HG02870 (cell line): ENCODE results near the gene YY1.
"Not testable (repeated sequence)": the region's sequence is repeated elsewhere in the genome, so short reads cannot be mapped to it uniquely, and the experiment has no call there.

Experiments
- ATAC-seq: cut with Tn5 transposase; IDR thresholded peaks from one replicate; pipeline ENCODE4 v1.9.1; 2021; ENCODE audit warnings: mild to moderate bottlenecking, moderate library complexity; ENCODE audit not compliant: unreplicated experiment

Gene YY1

DNA sequence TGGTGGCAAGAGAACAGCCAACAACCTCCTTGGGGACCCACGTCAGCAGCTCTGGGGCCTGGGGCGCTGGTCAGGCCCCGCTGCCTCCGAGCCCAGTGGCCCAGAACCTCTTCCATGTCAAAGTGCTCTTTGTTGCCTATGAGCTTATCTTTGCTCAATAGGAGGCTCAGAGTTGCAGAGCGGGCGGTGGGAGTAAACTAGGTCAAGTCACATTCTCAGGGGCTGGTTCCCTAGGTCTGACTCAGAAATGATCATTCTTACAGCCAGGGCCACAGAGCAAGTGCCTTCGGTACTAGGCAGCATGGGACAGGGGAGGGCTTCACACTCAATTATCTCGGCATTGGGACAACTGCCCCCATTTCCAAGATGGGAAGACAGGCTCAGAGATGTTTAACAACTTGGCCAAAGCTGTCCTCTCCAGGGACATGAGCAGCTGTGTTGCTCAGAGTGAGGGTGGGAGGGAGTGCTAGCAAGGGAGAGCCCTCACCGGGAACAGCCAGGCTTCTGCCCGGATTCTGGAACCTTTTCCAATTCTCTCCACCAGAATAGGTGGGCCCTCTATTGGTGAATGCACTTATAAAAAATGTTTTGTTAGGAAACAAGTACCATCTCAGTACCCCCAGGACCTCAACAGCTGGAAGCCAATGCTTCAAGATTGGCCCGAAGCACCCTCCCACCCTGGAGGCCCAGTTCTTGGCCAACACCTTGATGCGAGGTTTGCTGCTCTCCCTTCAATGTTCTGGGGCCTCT is 55.4 kb downstream of the YY1 start:
- ATAC-seq, result no peak

DNA sequence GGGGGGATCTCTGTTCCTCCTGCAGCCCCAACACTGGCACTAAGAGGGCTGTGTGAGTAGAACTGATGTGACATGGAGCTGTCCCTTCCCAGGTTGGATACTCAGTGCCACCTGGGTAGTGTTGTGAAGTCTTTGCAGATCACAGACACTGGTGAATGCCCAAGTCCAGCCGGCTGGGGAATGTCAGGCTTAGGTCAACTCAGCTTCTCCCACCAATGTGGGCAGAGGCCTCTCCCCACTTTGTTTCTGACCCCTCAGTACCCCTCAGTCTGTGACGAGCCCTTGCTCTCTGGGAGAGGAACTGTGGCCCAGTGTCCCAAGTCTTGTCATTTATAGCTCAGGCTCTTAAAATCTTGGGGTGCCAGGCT is 56.0 kb downstream of the YY1 start:
- ATAC-seq, result no peak

DNA sequence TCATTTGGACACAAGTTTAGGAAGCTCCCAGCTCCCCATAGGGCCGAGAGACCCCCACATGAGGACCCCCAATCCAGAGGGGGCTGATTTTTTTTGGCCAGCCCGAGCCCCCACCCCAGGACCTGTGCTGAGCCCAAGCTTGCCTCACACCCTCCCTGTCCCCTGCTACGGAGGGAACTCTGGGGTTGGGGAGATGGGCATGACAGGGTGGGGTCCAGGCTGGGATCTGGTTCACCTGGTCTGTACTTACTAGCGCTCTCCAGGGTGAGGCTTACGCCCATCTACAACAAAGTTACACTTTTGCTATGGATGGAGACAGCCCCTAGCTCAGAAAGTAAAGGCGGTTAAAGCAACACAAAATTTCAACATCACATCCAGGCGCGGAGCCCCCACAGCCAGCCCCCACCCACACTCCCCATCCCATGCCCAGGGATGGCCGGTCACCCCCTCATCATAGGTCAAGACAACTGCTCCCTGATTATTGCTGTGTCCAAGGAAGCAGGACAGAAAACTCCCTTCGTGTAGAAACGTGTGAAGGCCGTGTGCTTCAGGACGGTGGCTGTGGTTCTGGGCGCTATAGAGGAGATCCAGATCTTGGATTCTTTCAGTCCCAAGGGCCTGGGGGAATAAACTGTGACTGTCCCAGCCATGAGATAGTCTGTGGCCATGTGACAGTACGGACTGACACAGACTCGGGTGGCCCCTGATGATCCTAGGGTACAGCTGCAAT is 56.6 kb downstream of the YY1 start:
- no peak for ATAC-seq

DNA sequence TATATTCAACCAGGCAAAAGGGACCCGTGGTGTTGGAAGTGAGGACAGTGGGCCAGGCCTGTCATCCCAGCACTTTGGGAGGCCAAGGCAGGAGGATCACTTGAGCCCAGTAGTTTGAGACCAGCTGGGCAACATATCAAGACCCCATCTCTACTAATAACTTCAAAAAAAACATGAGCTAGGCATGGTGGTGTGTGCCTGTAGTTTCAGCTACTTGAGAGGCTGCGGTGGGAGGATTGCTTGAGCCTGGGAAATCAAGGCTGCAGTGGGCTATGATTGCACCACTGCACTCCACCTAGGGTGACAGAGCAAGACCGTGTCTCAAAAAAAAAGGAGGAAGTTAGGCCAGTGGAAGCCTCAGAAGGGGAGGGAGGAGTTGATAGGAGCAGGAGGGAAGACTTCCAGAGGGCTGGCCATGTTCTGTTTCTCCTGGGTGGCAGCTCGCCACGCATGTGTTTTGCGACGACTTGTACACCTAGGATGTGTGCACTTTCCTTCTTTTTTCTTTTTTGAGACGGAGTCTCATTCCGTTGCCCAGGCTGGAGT is 57.2 kb downstream of the YY1 start:
- ATAC-seq, result no peak

DNA sequence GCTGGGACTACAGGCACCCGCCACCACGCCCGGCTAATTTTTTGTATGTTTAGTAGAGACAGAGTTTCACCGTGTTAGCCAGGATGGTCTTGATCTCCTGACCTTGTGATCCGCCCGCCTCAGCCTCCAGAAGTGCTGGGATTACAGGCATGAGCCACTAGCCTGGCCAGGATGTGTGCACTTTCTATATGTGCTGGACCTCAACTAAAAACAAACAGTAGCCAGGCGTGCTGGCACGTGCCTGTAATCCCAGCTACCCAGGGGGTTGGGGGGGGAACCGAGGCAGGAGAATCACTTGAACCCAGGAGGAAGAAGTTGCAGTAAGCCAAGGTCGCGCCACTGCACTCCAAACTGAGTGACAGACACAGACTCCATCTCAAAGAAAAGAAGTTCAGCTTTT is 57.8 kb downstream of the YY1 start:
- not testable (repeated sequence) for ATAC-seq

DNA sequence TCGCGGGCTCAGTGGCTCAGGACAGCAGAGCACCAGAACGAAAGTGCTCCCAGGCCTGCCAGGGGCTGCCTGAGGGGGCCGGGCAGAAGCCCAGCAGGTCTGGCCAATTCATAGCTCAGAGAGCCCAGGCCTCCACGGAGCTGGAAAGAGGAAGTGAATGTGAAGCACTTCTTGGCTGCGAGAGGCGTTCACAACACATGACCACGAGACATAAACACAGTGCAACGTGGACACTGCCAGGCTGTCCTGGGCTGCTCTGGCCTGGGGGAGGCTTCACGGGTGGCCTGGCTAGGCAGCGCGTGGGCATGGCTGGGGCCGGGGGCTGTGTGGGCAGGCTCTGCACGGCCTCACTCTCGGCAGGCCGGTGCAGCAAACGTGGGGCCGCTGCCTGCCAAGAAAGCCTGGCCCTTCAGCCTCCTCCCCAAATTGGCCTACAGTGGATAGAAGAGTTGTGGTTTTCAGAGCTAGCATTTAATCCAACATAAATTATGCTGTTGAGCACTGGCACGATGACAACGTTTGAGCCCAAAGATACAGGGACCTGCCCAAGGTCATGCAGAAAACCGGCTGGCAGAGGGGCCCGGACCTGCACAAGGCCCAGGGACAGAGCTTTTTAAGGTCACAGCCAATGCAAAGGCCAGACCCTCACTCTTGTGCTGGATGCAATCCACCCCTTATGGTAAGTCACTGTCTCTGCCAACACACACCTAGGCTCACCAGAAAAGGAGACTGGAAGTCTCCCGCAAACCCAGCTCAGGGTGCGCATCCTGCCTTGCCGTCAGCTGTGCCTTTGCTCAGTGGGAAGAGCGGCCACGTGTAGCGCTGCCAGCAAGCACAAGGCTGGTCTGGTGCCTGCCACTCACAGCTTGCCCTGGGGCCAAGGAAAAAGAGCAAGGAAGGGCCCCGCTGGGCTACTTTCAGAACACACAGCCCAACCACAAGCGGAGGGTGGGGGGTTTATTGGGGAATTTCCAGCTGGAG is 58.7 kb downstream of the YY1 start:
- peak; percentile 82 for ATAC-seq

DNA sequence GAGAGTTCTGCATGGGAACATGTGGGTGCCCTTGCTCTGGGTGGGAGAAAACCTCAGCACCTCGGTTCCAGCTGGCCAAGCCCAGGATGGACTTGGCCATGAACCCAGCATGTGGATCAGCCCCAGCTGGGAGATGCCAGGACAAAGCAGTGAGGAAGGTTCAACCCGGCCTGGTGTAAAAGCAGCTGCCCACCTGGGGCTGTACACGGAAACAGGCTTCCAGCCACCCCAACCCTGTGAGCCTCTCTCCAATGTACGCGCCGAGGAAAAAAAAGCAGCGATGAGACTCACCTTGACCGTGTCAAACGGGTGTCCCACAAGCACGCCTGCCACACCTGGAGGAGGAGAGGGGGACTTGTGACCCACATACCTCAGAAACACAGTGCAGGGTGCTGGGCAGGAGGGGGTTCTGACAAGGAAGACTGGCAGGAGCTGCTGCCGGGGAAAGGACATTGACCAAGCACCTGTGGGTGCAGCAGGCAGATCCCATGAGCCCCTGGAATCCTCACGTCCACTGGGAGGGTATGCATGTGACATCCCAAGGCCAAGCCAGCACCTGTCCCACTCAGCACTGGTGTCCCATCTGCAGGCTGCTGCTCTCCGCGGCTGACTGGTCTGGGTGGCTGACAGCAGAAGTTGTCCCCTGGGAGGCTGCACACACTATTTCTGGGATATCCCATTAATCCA is 59.8 kb downstream of the YY1 start:
- ATAC-seq, result no peak

DNA sequence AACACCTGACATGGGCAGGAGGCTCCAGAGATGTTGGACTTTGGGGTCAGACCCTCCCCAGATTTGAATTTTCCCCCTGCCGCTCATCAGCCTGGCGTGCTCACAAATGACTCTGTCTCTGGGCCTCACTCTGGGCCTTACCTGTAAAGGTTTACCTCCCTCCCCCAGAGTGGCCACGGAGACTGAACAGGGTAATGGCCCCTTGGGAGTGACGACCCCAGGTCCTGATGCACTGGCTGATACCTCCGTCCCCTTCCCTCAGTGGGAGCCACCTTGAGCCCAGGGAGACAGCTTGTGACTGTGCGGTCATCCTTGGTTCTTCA is 60.3 kb downstream of the YY1 start:
- ATAC-seq, result no peak

DNA sequence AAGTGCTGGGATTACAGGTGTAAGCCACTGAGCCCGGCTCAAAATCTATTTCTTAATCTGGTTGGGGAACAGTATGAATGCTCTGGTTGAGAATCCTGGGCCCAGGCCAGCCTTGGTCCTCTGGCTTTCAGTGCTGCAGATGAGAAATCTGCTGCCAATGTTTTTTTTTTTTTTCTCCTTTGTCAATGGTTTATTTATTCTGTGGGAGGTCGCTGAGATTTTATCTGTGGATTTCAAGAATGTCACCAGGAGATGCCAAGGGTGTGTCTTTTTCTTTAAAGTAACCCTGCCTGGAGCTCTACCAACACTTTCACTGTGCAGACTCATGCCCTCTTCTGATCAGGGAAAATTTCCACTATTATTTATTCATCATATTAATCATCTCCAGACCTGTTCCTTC is 63.7 kb downstream of the YY1 start:
- ATAC-seq, result no peak

DNA sequence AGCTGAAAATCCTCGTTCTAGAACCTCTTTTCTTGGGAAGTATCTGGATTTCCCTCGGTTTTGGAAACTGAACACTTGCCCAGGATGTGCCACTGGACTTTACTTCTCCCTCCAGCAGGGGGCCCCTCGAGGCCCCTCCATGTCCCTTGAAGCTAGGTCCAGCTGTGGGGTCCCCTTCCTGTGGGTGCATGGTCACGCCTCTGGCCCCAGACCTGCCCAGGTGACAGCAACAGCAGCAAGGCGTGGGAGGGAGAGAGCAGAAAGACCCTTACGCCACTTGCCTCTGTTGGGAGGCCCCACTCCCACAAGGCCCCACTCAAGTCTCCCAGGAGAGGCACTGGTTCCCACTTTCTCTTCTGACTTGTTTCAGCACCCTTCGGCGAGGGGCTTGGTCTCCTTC is 64.2 kb downstream of the YY1 start:
- no peak for ATAC-seq

DNA sequence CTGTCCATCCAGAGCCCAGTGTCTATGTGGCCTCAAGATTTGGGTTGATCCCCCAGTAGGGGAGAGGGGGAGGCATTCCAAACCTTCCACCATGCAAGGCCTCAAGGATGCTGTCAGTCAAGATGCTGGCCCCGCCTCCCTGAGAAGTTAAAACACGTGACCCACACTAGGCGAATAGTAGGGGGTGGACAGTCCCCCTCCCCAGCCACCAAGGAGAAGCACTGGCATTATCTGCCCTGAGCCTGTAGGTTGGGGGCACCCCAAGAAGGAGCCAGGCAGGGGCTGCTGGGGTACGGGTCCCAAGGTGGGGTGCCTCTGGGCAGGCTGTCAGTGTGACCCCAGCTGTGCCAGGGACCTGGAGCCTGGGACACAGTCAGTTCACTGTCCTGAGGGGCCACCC is 65.0 kb downstream of the YY1 start:
- no peak for ATAC-seq

DNA sequence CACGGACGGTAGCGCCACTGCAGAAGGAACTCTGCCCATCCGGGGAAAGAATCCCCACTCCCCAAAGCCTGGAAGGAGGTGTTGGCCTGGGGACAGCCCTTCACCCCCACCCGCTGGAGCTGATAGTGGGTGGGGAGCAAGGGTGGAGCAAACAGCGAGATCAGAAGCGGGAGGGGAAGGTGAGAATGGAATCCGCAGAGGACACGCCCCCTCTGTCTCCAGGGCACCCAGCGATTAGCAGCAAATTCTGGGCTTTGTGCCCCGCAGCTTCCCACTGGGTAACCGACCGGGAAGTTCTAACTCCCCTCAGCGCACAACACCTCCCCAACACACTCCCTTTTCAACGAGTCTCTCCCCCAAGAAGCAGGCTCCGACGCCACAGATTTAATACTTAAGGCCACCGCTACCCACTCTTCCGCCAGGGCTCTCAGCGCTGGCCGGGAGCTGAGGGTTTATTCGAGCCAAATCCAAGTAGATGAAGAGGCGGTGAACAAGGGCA is 65.9 kb downstream of the YY1 start:
- ATAC-seq, result no peak

DNA sequence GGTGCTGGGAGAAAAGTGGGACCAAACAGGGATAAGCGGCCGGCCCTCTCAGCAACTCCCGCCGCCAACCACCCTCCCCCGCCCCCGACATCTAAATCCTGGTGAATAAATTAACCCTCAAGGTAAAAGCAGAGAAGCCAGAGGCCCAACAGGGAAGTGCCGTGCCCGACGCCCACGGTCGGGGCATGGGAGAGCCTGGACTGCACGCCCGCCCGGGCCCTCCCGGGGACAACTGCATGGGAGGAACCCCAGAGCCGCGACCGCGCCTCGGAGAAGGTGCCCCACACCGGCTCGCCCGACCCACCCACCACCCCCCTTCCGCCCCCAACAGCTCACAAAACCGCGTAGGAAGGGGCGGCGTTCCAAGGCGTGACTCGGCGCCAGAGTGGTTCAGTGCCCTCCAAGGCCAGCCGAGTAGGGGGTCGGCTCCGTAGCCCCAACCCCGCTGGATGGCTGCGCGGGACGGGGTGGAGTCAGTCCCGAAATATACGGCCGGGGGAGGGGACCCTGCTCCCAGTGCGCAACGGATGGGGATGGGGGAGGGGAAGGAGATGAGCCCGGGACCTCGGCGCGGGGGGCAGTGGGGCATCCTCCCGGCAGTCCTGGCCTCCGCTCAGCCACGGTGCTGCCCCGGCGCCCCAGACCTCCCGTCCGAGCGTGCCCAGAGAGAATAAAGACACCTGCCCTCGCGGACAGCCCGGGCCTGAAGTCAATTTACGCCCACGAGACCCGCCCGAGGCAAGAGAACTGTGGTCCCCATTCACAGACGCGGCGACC is 66.6 kb downstream of the YY1 start:
- ATAC-seq, result no peak

DNA sequence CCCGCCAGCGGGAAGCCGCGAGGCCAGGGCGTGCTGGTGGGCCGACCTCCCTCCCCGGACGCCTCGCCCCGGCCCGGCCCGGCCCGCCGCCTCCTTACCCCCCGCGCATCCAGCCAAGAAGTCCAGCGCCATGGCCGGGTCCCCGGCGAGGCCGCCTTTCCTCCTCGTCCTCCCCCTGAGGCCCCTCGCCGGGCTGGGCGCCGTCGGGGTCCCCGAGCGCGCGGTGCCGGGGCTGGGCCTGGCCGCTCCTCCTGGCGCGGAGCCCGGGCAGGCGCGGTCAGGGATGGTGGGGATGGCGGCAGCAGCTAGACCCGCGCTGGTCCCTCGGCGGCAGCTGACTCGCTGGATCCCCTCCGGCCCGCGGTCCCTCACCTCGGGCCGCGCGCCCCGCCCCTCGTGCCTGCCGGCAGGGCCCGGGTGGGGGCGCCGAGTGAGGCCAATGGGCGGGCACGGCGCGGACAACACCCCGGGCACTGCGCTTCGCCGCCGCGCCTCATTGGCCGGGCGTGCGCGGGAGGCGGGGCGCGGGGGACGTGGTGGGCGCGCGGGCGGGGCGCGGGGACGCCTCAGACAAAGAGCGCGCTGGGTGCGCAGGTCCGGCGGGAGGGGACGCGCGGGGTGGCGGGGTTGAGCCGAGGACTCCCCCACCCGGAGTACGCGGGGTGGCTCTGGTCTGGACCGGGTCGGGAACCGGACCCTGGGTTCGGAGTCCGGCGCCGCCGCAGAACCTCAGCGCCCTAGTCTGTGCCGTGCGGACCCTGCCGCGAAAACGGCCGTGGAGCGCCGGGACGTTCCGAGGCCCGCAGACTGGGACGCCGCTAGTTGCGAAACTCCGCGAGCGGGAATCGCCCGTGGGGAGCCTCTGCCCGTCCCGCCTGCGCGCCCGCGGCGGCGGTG is 67.4 kb downstream of the YY1 start, which contains the start of gene SLC25A29:
Gene SLC25A29, minus strand, starts transcription at position 344 of the 897 bp plus-strand sequence. Its CDS starts 212 bp downstream, at position 132.
- peak; percentile 83 for ATAC-seq

DNA sequence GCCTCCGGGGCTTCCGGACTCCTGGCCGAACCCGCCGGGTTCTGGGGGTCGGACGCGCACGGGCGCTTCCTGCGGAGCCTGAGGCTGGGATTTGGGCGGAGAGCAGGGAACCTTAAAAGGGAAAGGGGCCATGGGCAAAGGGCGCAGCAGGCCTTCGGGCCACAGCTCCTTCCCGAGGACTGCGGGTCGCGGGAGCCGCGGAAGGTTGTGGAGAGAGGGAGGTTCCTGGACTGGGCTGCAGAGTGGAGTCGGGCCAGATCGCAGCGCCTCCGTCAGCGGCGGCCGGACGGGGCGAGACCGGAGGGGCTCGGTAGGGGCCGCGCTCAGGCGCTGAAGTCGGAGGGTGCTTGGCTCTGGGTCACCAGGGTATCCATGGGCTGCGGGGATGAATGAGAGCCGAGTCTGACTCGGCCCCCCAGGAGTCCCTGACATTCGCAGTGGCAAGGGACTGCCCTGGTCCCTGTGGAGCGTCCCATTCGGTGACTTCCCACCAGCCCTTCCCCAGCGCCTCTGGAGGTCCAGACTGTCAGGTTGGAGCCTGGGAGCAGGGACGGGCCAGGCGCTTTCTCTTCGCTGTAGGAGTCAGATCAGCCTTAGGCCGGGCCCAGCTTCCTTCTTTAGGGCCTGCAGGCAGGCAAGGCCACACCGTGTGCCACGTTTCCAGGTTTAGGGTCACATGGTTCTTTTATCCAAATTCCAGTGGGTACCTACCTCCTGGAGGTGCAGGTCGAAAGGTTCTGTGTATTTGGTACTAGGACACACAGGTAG is 68.2 kb downstream of the YY1 start:
- ATAC-seq, result no peak

DNA sequence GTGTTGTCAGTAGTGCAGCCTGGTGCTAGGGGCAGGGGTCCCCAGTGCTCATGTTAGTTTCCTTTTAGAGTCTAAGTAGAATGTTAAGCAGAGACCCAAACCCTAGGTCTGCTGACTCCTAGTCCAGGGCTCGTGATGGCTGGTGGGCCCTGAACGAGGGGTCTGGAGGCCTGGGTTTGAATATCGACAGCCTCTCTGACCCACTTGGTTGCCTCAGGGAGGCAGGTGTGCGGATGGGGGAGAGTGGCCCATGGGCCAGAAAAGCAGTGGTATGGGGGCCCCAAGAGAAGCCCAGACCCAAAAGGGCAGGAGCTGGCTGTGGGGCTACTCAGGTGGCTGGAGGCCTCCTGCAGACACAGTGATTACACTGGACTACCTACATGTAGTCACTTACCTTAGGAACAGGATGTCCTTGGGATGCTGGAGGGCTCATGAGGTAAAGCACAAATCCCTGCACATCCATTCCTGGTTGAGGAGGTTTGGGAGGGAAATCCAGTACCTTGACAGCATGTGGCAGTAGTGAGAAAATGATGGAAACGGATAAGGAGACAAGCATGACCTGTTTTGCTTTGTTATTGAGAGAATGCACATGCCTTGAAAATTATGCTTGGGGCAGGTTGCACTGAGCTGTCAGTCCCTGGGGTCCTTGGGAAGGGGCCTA is 69.0 kb downstream of the YY1 start:
- no peak for ATAC-seq

DNA sequence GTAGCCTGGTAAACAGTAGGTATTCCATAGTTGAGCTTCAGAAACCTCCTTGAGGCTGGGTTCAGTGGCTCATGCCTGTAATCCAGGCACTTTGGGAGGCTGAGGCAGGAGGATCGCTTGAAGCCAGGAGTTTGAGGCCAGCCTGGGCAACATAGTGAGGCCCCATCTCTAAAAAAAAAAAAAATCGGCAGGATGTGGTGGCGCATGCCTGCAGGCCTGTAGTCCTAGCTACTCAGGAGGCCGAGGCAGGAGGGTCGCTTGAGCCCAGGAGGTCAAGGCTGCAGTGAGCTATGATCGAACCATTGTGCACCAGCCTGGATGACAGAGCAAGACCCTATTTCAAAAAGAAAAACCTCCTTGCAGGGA is 69.5 kb downstream of the YY1 start:
- not testable (repeated sequence) for ATAC-seq
